ENCODE results near the gene CDK17.

- no peak for TF ChIP-seq CTCF (IDR thresholded peaks at IDR 0.05)
- TF ChIP-seq EP300 (IDR thresholded peaks at IDR 0.05) = no peak
Measured at GRCh38 chr12:96294831-96295230, 105.4 kb downstream of the CDK17 start.
